H1 (cell line): Measurements from ENCODE around the gene SUDS3. TPM values are rescaled to one million over a fixed set of nuclear protein-coding genes. Genes with fewer than 3 reads are reported as not detected.

ENCODE experiments used
- CTCF ChIA-PET: fragments of 300-600 bp; sonication (Branson Sonifier 250); formaldehyde crosslinking; loops from one replicate; lab custom pipeline; 2021; ENCODE audit not compliant: partially characterized antibody; lab: Charles Lee
- POLR2A ChIA-PET: fragments of 300-600 bp; sonication (Branson Sonifier 250); formaldehyde crosslinking; loops from one replicate; lab custom pipeline; 2021; ENCODE audit warnings: inconsistent platforms; ENCODE audit not compliant: partially characterized antibody; lab: Charles Lee
- DNase-seq, 2 experiments: peaks; one replicate each; pipeline versions ENCODE4 v3.0.0 to v3.0.0-alpha.2; 2010 to 2022; ENCODE audit warnings: low spot score in 2 of 2, low read depth in 1 of 2, mixed read lengths in 1 of 2
- FAIRE-seq: peaks from 2 replicates; lab custom pipeline; 2011; peaks lifted over from hg19 to GRCh38; lab: Jason Lieb, UNC
- H2AFZ ChIP-seq: 2 replicates; pipeline ENCODE4 v1.8.1; 2012; ENCODE audit warnings: low read length, inconsistent platforms
- H2AK5ac ChIP-seq: 2 replicates; pipeline ENCODE4 v1.6.1; 2013; ENCODE audit warnings: low read depth, low read length
- H2BK120ac ChIP-seq: replicated peaks from 2 replicates; pipeline ENCODE3; 2013; ENCODE audit warnings: low read depth, low read length, inconsistent platforms
- H2BK12ac ChIP-seq: 2 replicates; pipeline ENCODE4 v1.6.1; 2013; ENCODE audit warnings: low read depth, low read length
- H2BK15ac ChIP-seq: 2 replicates; pipeline ENCODE4 v1.6.1; 2013; ENCODE audit warnings: low read length
- H2BK20ac ChIP-seq: 2 replicates; pipeline ENCODE4 v1.6.1; 2013; ENCODE audit warnings: low read length
- H2BK5ac ChIP-seq: 2 replicates; pipeline ENCODE4 v1.6.1; 2013; ENCODE audit warnings: low read depth, low read length
- H3K14ac ChIP-seq: 2 replicates; pipeline ENCODE4 v1.6.1; 2013; ENCODE audit warnings: inconsistent platforms; ENCODE audit not compliant: insufficient read length
- H3K18ac ChIP-seq: 2 replicates; pipeline ENCODE4 v1.6.1; 2013; ENCODE audit warnings: low read length; ENCODE audit errors: extremely low read depth
- H3K23ac ChIP-seq: 2 replicates; pipeline ENCODE4 v1.6.1; 2013; ENCODE audit warnings: inconsistent platforms; ENCODE audit not compliant: insufficient read length
- H3K23me2 ChIP-seq: 2 replicates; pipeline ENCODE4 v1.6.1; 2013; ENCODE audit warnings: low read depth, low read length
- H3K27ac ChIP-seq: 2 replicates; pipeline ENCODE4 v1.6.1; 2011; ENCODE audit warnings: low read depth, low read length, inconsistent platforms
- H3K27me3 ChIP-seq, 4 experiments: replicated peaks in 1 of 4; 1 replicate in 1 of 4; 2 replicates in 3 of 4; pipeline versions ENCODE4 v1.6.1 to v1.8.1; 2011 to 2013; ENCODE audit warnings: low read length in 3 of 4, mild to moderate bottlenecking in 3 of 4, inconsistent platforms in 2 of 4, mixed read lengths in 2 of 4, moderate library complexity in 1 of 4; ENCODE audit not compliant: control insufficient read depth in 3 of 4, insufficient read depth in 3 of 4; ENCODE audit errors: extremely low read depth in 1 of 4
- H3K36me3 ChIP-seq, 4 experiments: 2 replicates each; pipeline versions ENCODE4 v1.6.1 to v1.8.1; 2011 to 2013; ENCODE audit warnings: mild to moderate bottlenecking in 4 of 4, low read length in 3 of 4, moderate library complexity in 2 of 4, control low read depth in 1 of 4, inconsistent platforms in 1 of 4; ENCODE audit not compliant: insufficient read depth in 4 of 4, control insufficient read depth in 2 of 4
- H3K4ac ChIP-seq: replicated peaks from 2 replicates; pipeline ENCODE3; 2013; ENCODE audit warnings: low read length, low read depth, mixed read lengths, inconsistent platforms; ENCODE audit not compliant: insufficient read length
- H3K4me1 ChIP-seq, 4 experiments: replicated peaks in 1 of 4; 1 replicate in 1 of 4; 2 replicates in 3 of 4; pipeline versions ENCODE4 v1.6.1 to v1.8.1; 2011 to 2013; ENCODE audit warnings: low read length in 3 of 4, inconsistent platforms in 2 of 4, mixed read lengths in 1 of 4; ENCODE audit not compliant: insufficient read depth in 4 of 4, control insufficient read depth in 3 of 4
- H3K4me2 ChIP-seq, 2 experiments: 2 replicates each; pipeline versions ENCODE4 v1.6.1 to v1.8.1; 2011 to 2013; ENCODE audit warnings: low read depth in 2 of 2, low read length in 2 of 2, control low read depth in 1 of 2, inconsistent platforms in 1 of 2, mild to moderate bottlenecking in 1 of 2; ENCODE audit not compliant: insufficient read depth in 1 of 2
- H3K4me3 ChIP-seq, 4 experiments: fragments of 200-600, 300-600 bp in 1 of 4; sonication (generic), shearing (Covaris generic), sonication (Bioruptor Twin) in 1 of 4; 2 replicates each; pipeline versions ENCODE4 v1.5.1 to v1.8.1; 2011 to 2016; ENCODE audit warnings: low read length in 4 of 4, low read depth in 3 of 4, control low read depth in 2 of 4, inconsistent platforms in 2 of 4, mild to moderate bottlenecking in 2 of 4, mixed read lengths in 1 of 4, moderate library complexity in 1 of 4; ENCODE audit not compliant: insufficient read depth in 2 of 4; ENCODE audit errors: extremely low read depth in 1 of 4
- H3K56ac ChIP-seq: replicated peaks from 2 replicates; pipeline ENCODE3; 2013; ENCODE audit warnings: low read depth, mild to moderate bottlenecking, mixed read lengths, low read length, inconsistent platforms; ENCODE audit not compliant: insufficient read length
- H3K79me1 ChIP-seq: 2 replicates; pipeline ENCODE4 v1.6.1; 2013; ENCODE audit warnings: low read depth, low read length, control low read depth
- H3K79me2 ChIP-seq, 2 experiments: 2 replicates each; pipeline versions ENCODE4 v1.6.1 to v1.8.1; 2012 to 2013; ENCODE audit warnings: low read length in 2 of 2, mild to moderate bottlenecking in 2 of 2, inconsistent platforms in 1 of 2; ENCODE audit not compliant: insufficient read depth in 2 of 2, control insufficient read depth in 1 of 2
- H3K9ac ChIP-seq, 4 experiments: replicated peaks in 1 of 4; 1 replicate in 1 of 4; 2 replicates in 3 of 4; pipeline versions ENCODE4 v1.6.1 to v1.8.1; 2011 to 2013; ENCODE audit warnings: low read depth in 3 of 4, low read length in 3 of 4, control low read depth in 2 of 4, mild to moderate bottlenecking in 2 of 4, moderate library complexity in 2 of 4, inconsistent platforms in 1 of 4; ENCODE audit errors: extremely low read depth in 1 of 4
- H3K9me3 ChIP-seq, 2 experiments: 2 replicates each; pipeline versions ENCODE4 v1.6.1 to v1.8.1; 2012 to 2013; ENCODE audit warnings: mild to moderate bottlenecking in 2 of 2, moderate library complexity in 2 of 2, control low read depth in 1 of 2, inconsistent platforms in 1 of 2, low read depth in 1 of 2, low read length in 1 of 2, mixed read lengths in 1 of 2; ENCODE audit not compliant: insufficient read depth in 2 of 2
- H4K20me1 ChIP-seq, 2 experiments: replicated peaks in 1 of 2; 2 replicates each; pipeline versions ENCODE3 to v1.8.1; 2011 to 2013; ENCODE audit warnings: inconsistent platforms in 2 of 2, low read length in 2 of 2, mild to moderate bottlenecking in 1 of 2; ENCODE audit not compliant: insufficient read depth in 2 of 2, control insufficient read depth in 1 of 2
- H4K5ac ChIP-seq: 2 replicates; pipeline ENCODE4 v1.6.1; 2013; ENCODE audit warnings: low read length, low read depth, mixed read lengths, inconsistent platforms; ENCODE audit not compliant: insufficient read length
- H4K8ac ChIP-seq: 2 replicates; pipeline ENCODE4 v1.8.0; 2013; ENCODE audit warnings: mild to moderate bottlenecking, moderate library complexity, low read length, inconsistent platforms; ENCODE audit not compliant: insufficient read depth; ENCODE audit errors: extremely low read depth
- H4K91ac ChIP-seq: replicated peaks from 2 replicates; pipeline ENCODE3; 2013; ENCODE audit warnings: low read length, mixed read lengths, inconsistent platforms; ENCODE audit not compliant: insufficient read length
- BACH1 ChIP-seq: IDR thresholded peaks from 2 replicates; pipeline ENCODE4 v1.6.1; 2012; ENCODE audit warnings: low read length, improper control_type of control experiment
- CTCF ChIP-seq, 3 experiments: IDR thresholded peaks; 1 replicate in 2 of 3; 2 replicates in 1 of 3; pipeline versions ENCODE4 v1.5.1 to v1.6.1; 2011; ENCODE audit warnings: low read length in 3 of 3, mild to moderate bottlenecking in 3 of 3, inconsistent platforms in 2 of 3, low read depth in 1 of 3, moderate library complexity in 1 of 3; ENCODE audit not compliant: insufficient read depth in 1 of 3; ENCODE audit errors: control extremely low read depth in 1 of 3
- EGR1 ChIP-seq: IDR thresholded peaks from 2 replicates; pipeline ENCODE4 v1.6.1; 2011; ENCODE audit warnings: low read depth, low read length, borderline replicate concordance
- FOSL1 ChIP-seq: IDR thresholded peaks from 2 replicates; pipeline ENCODE4 v1.6.1; 2011; ENCODE audit warnings: mild to moderate bottlenecking, low read depth, low read length, moderate library complexity; ENCODE audit not compliant: insufficient read depth
- KDM5A ChIP-seq: fragments of 200-600 bp; IDR thresholded peaks from 2 replicates; pipeline ENCODE4 v1.7.1; 2012; ENCODE audit warnings: mild to moderate bottlenecking, low read length, inconsistent platforms, mixed read lengths
- POLR2A ChIP-seq, 2 experiments: IDR thresholded peaks; 1 replicate in 1 of 2; 2 replicates in 1 of 2; pipeline ENCODE4 v1.6.1; 2011; ENCODE audit warnings: low read depth in 2 of 2, low read length in 2 of 2, mild to moderate bottlenecking in 2 of 2; ENCODE audit errors: control extremely low read depth in 1 of 2
- WGBS, 2 experiments: shearing (Covaris generic) in 1 of 2; methylation state at CpG; one replicate each; pipeline versions ENCODE4 v1.1.6 to v1.1.7; 2013 to 2015; ENCODE audit warnings: low lambda C conversion rate in 2 of 2, mixed read lengths in 2 of 2, inconsistent platforms in 1 of 2, low coverage in 1 of 2, missing lambda C conversion rate in 1 of 2; ENCODE audit not compliant: insufficient replicate concordance in 2 of 2, insufficient coverage in 1 of 2, insufficient read length in 1 of 2; ENCODE audit errors: extremely low coverage in 1 of 2, missing lambda C conversion rate in 1 of 2; 5-methylcytosine and 5-hydroxymethylcytosine counted together
- polyA plus RNA-seq, 7 experiments: library from polyadenylated mRNA; depleted of rRNA in 3 of 7; stranded (reverse) in 5 of 7; unstranded in 2 of 7; fragments of >200 nt in 5 of 7; fragments of 200-250 nt in 2 of 7; gene quantifications; 1 replicate in 5 of 7; 2 replicates in 1 of 7; 4 replicates in 1 of 7; pipeline versions ENCODE4 v1.2.1 to v1.2.3, GENCODE V29; 2011 to 2013; ENCODE audit warnings: missing spikeins in 2 of 7, mixed read lengths in 2 of 7
- total RNA-seq: library from RNA; stranded (reverse); fragmentation: NEBNext Ultra II Directional; extraction: Animal tissue kit (Norgen Biotek cat#: 25700); gene quantifications from 2 replicates; pipeline ENCODE4 v1.2.1, GENCODE V29; 2021

SUDS3 gene
- total and polyA plus RNA-seq, 2 of the 8 experiments (the other 6 are each of a cell fraction or from before 2014, with no cell fraction given): 30.0 to 58.7 TPM

- Histone ChIP-seq H3K23ac (no peak overlapping the region), H2BK5ac (no peak overlapping the region), H2AK5ac (no peak overlapping the region), H3K4me3 (no peak overlapping the region), H4K8ac (no peak overlapping the region), H3K56ac (no peak overlapping the region), H3K4ac (no peak overlapping the region), H3K4me2 (no peak overlapping the region), H4K5ac (no peak overlapping the region), H3K23me2 (no peaks in the 10 kb centered on the region), H2BK20ac (no peak overlapping the region), H3K36me3 (no peaks in the 10 kb centered on the region), H2BK120ac (no peak overlapping the region), H2AFZ (no peak overlapping the region), H3K27ac (no peak overlapping the region), H3K27me3 (no peaks in the 10 kb centered on the region), H2BK12ac (no peak overlapping the region), H3K18ac (no peak overlapping the region), H3K9me3 (no peaks in the 10 kb centered on the region), H3K4me1 (no peaks in the 10 kb centered on the region), H3K79me1 (no peaks in the 10 kb centered on the region), H3K79me2 (no peaks in the 10 kb centered on the region), H3K14ac (no peak overlapping the region), H2BK15ac (no peak overlapping the region), H3K9ac (no peak overlapping the region), H4K91ac (no peak overlapping the region)
- 85% methylated on average over 4 of the region's 4 CpGs; no CpG with 5 or more reads in 1 of the 2 experiments for WGBS, 2 experiments
- ChIA-PET CTCF (interaction anchor here (0.8 to 1.4 kb wide), 3 partner anchors 169 to 516 kb away, joined by 3 to 6 read pairs (median 4); no protein-coding TSS in a partner anchor), POLR2A (no interaction called here)
- FAIRE-seq (no peak), DNase-seq (no peak)
- no peak for TF ChIP-seq BACH1
- no peak for TF ChIP-seq CTCF (IDR thresholded peaks at IDR 0.05; ENCODE audit: control extremely low read depth in 1 of 3, insufficient read depth in 1 of 3, low read depth in 1 of 3, low read length in 3 of 3)
- no peak for TF ChIP-seq KDM5A
- TF ChIP-seq EGR1: no peak
- no peak for TF ChIP-seq POLR2A (IDR thresholded peaks at IDR 0.05; ENCODE audit: control extremely low read depth in 1 of 2, low read depth in 2 of 2, low read length in 2 of 2)
- no peak for TF ChIP-seq FOSL1
- TF ChIP-seq, all 59 proteins: peak for 0
- H4K20me1 ChIP-seq: no peaks in the 10 kb centered on the region
Measured at GRCh38 chr12:118353721-118354120, 22.6 kb upstream of the SUDS3 start.
